Measurements from ENCODE around the gene FAU. TPM values are rescaled to one million over a fixed set of nuclear protein-coding genes. Genes with fewer than 3 reads are reported as not detected.

The FAU gene
- total and polyA plus RNA-seq, 2 of the 13 experiments (the other 11 are each of a cell fraction or from before 2014, with no cell fraction given) = 374 to 869 TPM

- ATAC-seq (no peak), DNase-seq (ENCODE audit: low spot score) (no peak), FAIRE-seq (no peak)
- Histone ChIP-seq H4K20me1 (ENCODE audit: insufficient read depth, low read length) (no peaks in the 10 kb centered on the region), H3K36me3 (replicated peaks in 1 of 2; ENCODE audit: control insufficient read depth in 1 of 2, insufficient read depth in 2 of 2, low read length in 2 of 2) (peaks cover 11 to 27% of the 10 kb centered on the region in 2 experiments), H3K4me3 (replicated peaks in 1 of 3; ENCODE audit: insufficient read depth in 1 of 3, low read depth in 2 of 3, low read length in 3 of 3) (no peak overlapping the region), H3K9ac (ENCODE audit: insufficient read depth, low read depth, low read length) (no peak overlapping the region), H3K27me3 (ENCODE audit: control insufficient read depth in 1 of 2, insufficient read depth in 2 of 2, low read length in 2 of 2) (no peaks in the 10 kb centered on the region; a peak in 1 of 5 replicates), H3K79me2 (ENCODE audit: insufficient read depth, low read length) (peaks cover 28% of the 10 kb centered on the region), H3K9me3 (ENCODE audit: low read length) (no peaks in the 10 kb centered on the region), H2AFZ (ENCODE audit: low read length) (no peak overlapping the region), H3K4me2 (ENCODE audit: low read depth, low read length) (no peak overlapping the region), H3K4me1 (ENCODE audit: insufficient read depth, low read length) (peaks cover 36% of the 10 kb centered on the region), H3K27ac (ENCODE audit: extremely low read length, insufficient read depth, low read length) (peak overlapping the region; percentile 27)
- intact Hi-C loops (cut with micrococcal nuclease; ENCODE audit: unreplicated experiment) = loop anchor here (2.0 to 5.0 kb wide), 2 partner anchors 52 to 64 kb away; partner anchors contain the start of genes ARL2 and SNX15
- ChIA-PET POLR2A (no interaction called here), CTCF (ENCODE audit: low intra/inter-chr PET ratio, low total read pairs) (interaction anchor here (0.8 to 2.3 kb wide), 2 partner anchors 50 to 65 kb away, joined by 6 to 17 read pairs; partner anchors contain the start of genes ARL2 and SNX15)
- in situ Hi-C loops (cut with HindIII; ENCODE audit: extremely low pct_ligation_motif_present, low pct_unique_long_range_greater_than_20kb) = no loop called here
- no TSS peak for BruUV-seq (replicated peaks)
- 98% methylated on average over 6 of the region's 9 CpGs for WGBS (ENCODE audit: low lambda C conversion rate)
- no peak for TF ChIP-seq ZNF629 (CRISPR knock-in tag; conservative IDR thresholded peaks at IDR 0.05)
- TF ChIP-seq SALL2 (CRISPR knock-in tag; IDR thresholded peaks at IDR 0.05) = no peak
- no peak for TF ChIP-seq NR3C1 (CRISPR knock-in tag; IDR thresholded peaks at IDR 0.05)
- TF ChIP-seq, protein P1, sequence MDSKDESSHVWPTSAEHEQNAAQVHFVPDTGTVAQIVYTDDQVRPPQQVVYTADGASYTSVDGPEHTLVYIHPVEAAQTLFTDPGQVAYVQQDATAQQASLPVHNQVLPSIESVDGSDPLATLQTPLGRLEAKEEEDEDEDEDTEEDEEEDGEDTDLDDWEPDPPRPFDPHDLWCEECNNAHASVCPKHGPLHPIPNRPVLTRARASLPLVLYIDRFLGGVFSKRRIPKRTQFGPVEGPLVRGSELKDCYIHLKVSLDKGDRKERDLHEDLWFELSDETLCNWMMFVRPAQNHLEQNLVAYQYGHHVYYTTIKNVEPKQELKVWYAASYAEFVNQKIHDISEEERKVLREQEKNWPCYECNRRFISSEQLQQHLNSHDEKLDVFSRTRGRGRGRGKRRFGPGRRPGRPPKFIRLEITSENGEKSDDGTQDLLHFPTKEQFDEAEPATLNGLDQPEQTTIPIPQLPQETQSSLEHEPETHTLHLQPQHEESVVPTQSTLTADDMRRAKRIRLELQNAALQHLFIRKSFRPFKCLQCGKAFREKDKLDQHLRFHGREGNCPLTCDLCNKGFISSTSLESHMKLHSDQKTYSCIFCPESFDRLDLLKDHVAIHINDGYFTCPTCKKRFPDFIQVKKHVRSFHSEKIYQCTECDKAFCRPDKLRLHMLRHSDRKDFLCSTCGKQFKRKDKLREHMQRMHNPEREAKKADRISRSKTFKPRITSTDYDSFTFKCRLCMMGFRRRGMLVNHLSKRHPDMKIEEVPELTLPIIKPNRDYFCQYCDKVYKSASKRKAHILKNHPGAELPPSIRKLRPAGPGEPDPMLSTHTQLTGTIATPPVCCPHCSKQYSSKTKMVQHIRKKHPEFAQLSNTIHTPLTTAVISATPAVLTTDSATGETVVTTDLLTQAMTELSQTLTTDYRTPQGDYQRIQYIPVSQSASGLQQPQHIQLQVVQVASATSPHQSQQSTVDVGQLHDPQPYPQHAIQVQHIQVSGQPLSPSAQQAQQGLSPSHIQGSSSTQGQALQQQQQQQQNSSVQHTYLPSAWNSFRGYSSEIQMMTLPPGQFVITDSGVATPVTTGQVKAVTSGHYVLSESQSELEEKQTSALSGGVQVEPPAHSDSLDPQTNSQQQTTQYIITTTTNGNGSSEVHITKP (CRISPR knock-in tag; IDR thresholded peaks at IDR 0.05; ENCODE audit: low read depth) = no peak
- no peak for TF ChIP-seq ZNF772 (CRISPR knock-in tag; IDR thresholded peaks at IDR 0.05)
- no peak for TF ChIP-seq STAG1 (CRISPR knock-in tag; IDR thresholded peaks at IDR 0.05)
- TF ChIP-seq ELF4 (CRISPR knock-in tag; IDR thresholded peaks at IDR 0.05; ENCODE audit: borderline replicate concordance) = no peak
- TF ChIP-seq RBAK (CRISPR knock-in tag; IDR thresholded peaks at IDR 0.05) = no peak
- TF ChIP-seq, protein P2, sequence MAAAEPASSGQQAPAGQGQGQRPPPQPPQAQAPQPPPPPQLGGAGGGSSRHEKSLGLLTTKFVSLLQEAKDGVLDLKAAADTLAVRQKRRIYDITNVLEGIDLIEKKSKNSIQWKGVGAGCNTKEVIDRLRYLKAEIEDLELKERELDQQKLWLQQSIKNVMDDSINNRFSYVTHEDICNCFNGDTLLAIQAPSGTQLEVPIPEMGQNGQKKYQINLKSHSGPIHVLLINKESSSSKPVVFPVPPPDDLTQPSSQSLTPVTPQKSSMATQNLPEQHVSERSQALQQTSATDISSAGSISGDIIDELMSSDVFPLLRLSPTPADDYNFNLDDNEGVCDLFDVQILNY (CRISPR knock-in tag; conservative IDR thresholded peaks at IDR 0.05) = no peak
- TF ChIP-seq ZSCAN20 (CRISPR knock-in tag; IDR thresholded peaks at IDR 0.05; ENCODE audit: borderline replicate concordance) = no peak
- no peak for TF ChIP-seq ZNF616 (CRISPR knock-in tag; IDR thresholded peaks at IDR 0.05; ENCODE audit: low read depth)
- TF ChIP-seq NBN (conservative IDR thresholded peaks at IDR 0.05) = no peak
- no peak for TF ChIP-seq ZBTB38 (CRISPR knock-in tag; IDR thresholded peaks at IDR 0.05)
- TF ChIP-seq ZNF644 (CRISPR knock-in tag; IDR thresholded peaks at IDR 0.05; ENCODE audit: low read depth) = no peak
- TF ChIP-seq, protein P3, sequence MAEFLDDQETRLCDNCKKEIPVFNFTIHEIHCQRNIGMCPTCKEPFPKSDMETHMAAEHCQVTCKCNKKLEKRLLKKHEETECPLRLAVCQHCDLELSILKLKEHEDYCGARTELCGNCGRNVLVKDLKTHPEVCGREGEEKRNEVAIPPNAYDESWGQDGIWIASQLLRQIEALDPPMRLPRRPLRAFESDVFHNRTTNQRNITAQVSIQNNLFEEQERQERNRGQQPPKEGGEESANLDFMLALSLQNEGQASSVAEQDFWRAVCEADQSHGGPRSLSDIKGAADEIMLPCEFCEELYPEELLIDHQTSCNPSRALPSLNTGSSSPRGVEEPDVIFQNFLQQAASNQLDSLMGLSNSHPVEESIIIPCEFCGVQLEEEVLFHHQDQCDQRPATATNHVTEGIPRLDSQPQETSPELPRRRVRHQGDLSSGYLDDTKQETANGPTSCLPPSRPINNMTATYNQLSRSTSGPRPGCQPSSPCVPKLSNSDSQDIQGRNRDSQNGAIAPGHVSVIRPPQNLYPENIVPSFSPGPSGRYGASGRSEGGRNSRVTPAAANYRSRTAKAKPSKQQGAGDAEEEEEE (CRISPR knock-in tag; IDR thresholded peaks at IDR 0.05; ENCODE audit: borderline replicate concordance) = no peak
- TF ChIP-seq MYC (CRISPR knock-in tag; IDR thresholded peaks at IDR 0.05; ENCODE audit: borderline replicate concordance) = no peak
These were observed 43.1 kb downstream of the FAU start for GRCh38 chr11:65078786-65079342.

All from HepG2 (cell line).